H1 (cell line): ENCODE measurements around the gene DCDC2C. TPM values are rescaled to one million over a fixed set of nuclear protein-coding genes. Genes with fewer than 3 reads are reported as not detected.

ENCODE experiments used
- CHD1 ChIP-seq: IDR thresholded peaks from 2 replicates; pipeline ENCODE4 v1.6.1; 2012; ENCODE audit warnings: low read depth, low read length, improper control_type of control experiment
- CHD7 ChIP-seq: fragments of 300-600 bp; sonication (generic); IDR thresholded peaks from 2 replicates; pipeline ENCODE4 v1.7.1; 2012; ENCODE audit warnings: low read length, moderate library complexity, mild to moderate bottlenecking, inconsistent platforms; ENCODE audit not compliant: insufficient replicate concordance
- HDAC6 ChIP-seq: IDR thresholded peaks from one replicate; pipeline ENCODE4 v1.7.1; 2012; ENCODE audit warnings: low read depth, mild to moderate bottlenecking, inconsistent platforms, low read length, moderate library complexity
- USF2 ChIP-seq: IDR thresholded peaks from 2 replicates; pipeline ENCODE4 v1.6.1; 2011; ENCODE audit warnings: low read length, improper control_type of control experiment
- ZNF274 ChIP-seq: IDR thresholded peaks from 2 replicates; pipeline ENCODE4 v1.7.0; 2012; ENCODE audit warnings: low read length, borderline replicate concordance; ENCODE audit errors: extremely low read depth
- polyA plus RNA-seq, 7 experiments: library from polyadenylated mRNA; depleted of rRNA in 3 of 7; stranded (reverse) in 5 of 7; unstranded in 2 of 7; fragments of >200 nt in 5 of 7; fragments of 200-250 nt in 2 of 7; gene quantifications; 1 replicate in 5 of 7; 2 replicates in 1 of 7; 4 replicates in 1 of 7; pipeline versions ENCODE4 v1.2.1 to v1.2.3, GENCODE V29; 2011 to 2013; ENCODE audit warnings: missing spikeins in 2 of 7, mixed read lengths in 2 of 7
- total RNA-seq: library from RNA; stranded (reverse); fragmentation: NEBNext Ultra II Directional; extraction: Animal tissue kit (Norgen Biotek cat#: 25700); gene quantifications from 2 replicates; pipeline ENCODE4 v1.2.1, GENCODE V29; 2021

The DCDC2C gene
- total and polyA plus RNA-seq, 2 of the 8 experiments (the other 6 are each of a cell fraction or from before 2014, with no cell fraction given): 0.50 TPM; not detected in 1

- TF ChIP-seq CHD7 (no peak), USF2 (no peak), ZNF274 (no peak), CHD1 (no peak), HDAC6 (no peak)
Observed at GRCh38 chr2:3789256-3789655, 85.9 kb downstream of the DCDC2C start (continued).
